Bone marrow (tissue), 2 donors: Measurements from ENCODE around the gene INTS15.
"Not testable (repeated sequence)": the region's sequence is repeated elsewhere in the genome, so short reads cannot be mapped to it uniquely, and the experiment has no call there.

Experiments
- DNase-seq, 2 donors: peaks; one replicate each; lab custom pipeline; 2025; lab: John Stamatoyannopoulos, UW

The INTS15 gene

DNA sequence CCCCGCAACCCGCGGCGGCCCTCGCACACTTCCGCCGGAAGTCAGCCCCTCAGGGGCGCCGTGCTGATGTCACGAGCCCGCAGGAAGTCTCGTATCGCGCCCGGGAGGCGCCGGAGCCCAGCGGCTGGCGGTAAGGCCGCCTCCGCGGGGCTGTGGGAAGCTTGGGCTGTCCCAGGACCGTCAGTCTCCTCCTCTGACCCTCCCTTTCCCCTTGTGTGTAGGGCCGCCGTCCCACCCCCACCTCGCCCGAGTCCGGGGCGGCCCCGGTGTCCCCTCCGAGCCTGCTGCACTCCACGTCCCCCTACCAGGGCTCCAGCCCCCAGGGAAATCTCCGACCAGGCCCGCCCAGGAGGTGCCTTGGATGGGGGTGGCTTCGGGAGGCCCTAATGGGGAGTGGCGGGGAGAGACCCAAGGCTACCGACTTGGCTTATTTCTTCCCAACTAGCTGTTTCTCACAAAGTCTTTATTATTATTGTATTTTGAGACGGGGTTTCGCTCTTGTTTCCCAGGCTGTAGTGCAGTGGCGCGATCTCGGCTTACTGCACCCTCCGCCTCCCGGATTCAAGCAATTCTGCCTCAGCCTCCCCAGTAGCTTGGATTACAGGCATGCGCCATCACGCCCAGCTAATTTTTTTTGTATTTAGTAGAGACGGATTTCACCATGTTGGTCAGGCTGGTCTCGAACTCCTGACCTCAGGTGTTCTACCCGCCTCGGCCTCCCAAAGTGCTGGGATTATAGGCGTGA, 12.3 kb upstream of the INTS15 start, which contains the start of gene ZDHHC4:
Gene ZDHHC4 (plus strand): TSS at position 86 of the 745 bp plus-strand sequence. CDS start 3,108 bp downstream, outside the sequence.
- peak; percentile 49 to 74 for DNase-seq

DNA sequence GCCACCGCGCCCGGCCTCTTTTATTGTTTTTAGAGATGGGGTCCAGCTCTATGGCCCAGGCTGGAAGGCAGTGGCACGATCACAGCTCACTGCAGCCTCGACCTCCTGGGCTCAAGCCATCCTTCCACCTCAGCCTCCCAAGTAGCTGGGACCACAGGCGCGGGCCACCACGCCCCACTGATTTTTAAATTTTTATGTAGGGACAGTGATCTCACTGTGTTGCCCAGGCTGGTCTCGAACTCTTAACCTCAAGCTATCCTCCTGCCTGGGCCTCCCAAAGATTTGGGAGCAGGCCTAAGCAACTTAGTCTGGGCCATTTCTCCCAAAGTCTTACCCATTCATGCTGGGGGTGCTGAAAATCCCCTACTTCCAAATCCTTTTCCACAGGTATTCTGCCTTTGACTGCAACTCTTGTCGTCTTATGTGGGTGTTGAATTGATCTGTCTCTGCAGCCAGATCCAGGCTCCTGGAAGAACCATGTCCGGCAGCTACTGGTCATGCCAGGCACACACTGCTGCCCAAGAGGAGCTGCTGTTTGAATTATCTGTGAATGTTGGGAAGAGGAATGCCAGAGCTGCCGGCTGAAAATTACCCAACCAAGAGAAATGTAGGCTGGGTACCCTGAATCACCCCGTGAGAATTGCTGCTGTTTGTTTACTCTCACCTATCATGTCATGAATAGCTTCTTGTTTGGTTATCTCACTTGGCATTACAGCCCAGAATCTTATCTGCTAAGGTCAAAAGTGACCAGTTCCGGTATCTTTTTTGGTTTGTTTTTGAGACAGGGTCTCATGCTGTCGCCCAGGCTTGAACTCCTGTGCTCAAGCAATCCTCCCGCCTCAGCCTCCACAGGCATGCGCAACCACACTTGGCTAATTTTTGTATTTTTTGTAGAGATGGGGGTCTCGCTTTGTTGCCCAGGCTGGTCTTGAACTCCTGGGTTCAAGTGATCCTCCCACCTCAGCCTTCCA, 11.4 kb upstream of the INTS15 start:
- no peak for DNase-seq

GRCh38 chr7:6579446-6579845, 10.4 kb upstream of the INTS15 start:
- peak in 1 of 2 donors; percentile 34 for DNase-seq

DNA sequence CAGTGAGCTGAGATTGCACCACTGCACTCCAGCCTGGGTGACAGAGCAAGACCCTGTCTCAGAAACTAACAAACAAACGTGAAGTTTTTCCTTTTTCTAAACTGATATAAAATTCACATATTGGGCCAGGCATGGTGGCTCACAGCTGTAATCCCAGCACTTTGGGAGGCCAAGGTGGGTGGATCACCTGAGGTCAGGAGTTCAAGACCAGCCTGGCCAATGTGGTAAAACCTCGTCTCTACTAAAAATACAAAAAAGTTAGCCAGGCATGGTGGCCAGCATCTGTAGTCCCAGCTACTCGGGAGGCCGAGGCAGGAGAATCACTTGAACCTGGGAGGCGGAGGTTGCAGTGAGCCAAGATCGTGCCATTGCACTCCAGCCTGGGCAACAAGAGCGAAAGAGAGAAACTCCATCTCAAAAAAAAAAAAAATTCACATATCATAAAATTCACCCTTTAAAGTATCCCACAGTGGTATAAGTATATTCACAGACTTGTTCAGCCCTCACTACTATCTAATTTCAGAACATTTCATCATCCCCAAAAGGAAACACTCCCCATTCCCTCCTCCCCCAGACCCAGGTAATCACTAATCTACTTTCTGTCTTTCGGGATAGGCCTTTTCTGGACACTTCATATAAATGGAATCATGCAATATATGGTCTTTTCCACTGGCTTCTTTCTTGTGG, 3.9 kb upstream of the INTS15 start:
- not testable (repeated sequence) for DNase-seq

- no peak for DNase-seq
Observed at GRCh38 chr7:6588566-6588965, 1.3 kb upstream of the INTS15 start.

DNA sequence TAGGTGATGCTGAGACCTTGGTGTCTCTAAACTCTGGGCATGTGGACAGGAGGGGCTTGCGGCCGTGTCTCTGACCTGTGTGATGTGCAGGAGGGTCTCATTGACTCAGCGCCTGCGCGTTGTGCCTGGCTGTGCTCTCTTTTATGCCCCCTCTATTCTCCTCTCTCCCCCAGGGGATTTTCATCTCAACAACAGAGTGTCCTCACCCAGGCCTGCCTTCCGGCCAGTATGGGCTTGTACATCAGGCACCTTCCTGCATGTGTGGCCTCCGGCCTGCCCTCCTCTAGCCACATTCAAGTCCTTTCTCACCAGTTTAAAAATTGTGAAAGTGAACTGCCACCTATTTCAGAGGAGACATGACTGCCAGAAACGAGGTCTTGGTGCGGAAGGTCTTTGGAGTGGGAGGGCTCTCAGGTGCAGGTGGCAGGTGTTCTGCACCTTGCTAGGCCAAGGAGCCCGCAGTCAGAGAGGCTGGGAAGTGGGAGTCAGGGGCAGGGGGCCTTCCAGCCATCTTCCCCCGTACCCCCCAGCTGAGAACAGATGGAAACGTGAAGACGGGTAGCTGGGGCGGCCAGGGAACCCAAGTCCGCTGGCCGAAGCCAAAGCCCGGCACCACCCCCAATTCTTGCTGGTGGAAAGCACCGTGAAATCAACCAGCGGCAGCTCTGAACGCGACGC, 531 bp upstream of the INTS15 start:
- DNase-seq, result no peak

GRCh38 chr7:6590645-6591110, 857 bp downstream of the INTS15 start:
- DNase-seq, result no peak

- no peak for DNase-seq
Observed at GRCh38 chr7:6600093-6600492, 10.3 kb downstream of the INTS15 start.

DNA sequence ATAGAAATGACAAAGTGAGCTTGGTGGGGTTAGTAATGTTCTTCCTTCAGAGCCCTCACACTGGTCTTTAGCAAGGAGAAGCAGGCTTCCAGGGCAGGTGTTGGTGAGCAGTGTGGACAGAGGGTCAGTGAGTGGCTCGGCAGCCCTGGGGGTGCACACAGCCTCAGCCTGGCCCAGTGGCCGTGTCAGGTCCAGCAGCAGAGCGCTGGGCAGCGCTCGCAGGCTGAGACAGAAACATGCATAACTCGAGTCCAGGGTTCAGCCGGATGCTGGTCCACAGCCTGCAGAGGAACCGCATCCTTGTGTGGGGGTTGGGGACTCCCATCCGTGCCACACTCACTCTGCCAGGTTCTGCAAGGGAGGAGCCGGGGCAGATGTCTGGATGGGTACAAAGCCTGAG, 14.6 kb downstream of the INTS15 start:
- no peak for DNase-seq

- DNase-seq, result no peak
Observed at GRCh38 chr7:6606866-6607583, 17.2 kb downstream of the INTS15 start.

- DNase-seq, result no peak
Observed at GRCh38 chr7:6607651-6608051, 17.8 kb downstream of the INTS15 start.

DNA sequence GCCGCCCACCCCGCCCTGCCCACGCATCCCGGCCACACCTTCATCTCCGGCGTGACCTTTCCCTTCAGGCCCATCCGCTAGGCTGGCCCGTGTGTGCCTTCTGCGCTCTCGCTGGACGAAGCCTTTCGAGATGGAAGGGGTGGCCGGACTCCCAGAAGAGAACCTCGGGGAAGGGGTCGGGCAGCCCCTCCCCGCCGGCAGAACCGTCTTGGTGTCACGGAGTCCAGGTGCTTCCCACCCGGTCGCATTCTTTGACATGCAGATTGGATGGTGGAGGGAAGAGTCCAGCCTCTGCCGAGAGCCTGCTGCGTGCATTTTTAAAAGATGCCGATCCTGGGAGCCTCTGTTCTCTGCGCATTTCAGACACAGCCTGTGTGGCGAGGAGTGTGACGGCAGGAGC, 18.3 kb downstream of the INTS15 start:
- no peak for DNase-seq

GRCh38 chr7:6608794-6609193, 19.0 kb downstream of the INTS15 start:
- DNase-seq, result no peak

- DNase-seq, result no peak
Observed at GRCh38 chr7:6612819-6613218, 23.0 kb downstream of the INTS15 start.

- no peak for DNase-seq
Observed at GRCh38 chr7:6613706-6614105, 23.9 kb downstream of the INTS15 start.

- DNase-seq, result no peak
Observed at GRCh38 chr7:6614953-6615722, 25.3 kb downstream of the INTS15 start, which contains the start of gene ZNF853. Gene ZNF853, plus strand, starts transcription at chr7:6615610. Its CDS starts 565 bp downstream, at chr7:6616175.

DNA sequence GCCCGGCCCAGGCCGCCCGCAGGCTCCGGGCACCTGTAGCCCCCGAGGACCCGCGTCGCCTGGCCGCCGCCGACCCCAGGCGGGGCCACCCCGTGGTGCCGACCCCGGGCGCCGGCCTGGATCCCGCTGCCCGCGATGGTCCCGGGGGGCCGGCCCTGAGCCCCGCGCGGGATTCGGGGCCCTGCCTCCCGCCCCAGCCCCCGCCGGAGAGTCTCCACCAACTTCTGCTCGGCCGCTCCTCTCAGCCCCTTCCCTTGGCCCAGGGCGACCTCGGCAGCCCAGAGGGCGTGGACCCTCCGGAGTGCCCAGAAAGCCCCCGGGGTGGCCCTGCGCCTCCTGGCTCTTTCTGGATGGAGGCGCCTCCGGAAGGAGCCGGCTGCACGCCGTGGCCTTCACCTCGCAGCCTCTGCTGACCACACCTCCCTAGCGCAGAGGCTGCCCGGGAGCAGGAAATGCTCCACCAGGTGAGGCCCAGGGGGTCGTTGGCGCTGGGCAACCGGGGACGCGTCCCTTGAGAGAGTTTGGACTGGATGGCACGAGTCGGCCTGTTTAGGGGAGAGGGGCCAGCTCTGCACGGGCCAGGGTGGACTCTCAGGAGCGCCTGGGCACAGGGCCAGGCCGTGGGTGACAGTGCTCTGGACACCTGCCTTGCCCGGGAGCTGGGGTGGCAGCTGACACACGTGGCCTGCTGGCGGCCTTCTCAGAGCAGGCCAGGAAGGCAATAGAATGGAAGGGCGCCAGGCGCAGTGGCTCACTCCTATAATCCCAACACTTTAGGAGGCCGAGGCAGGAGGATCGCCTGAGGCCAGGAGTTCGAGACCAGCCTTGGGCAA, 26.1 kb downstream of the INTS15 start:
- no peak for DNase-seq

DNA sequence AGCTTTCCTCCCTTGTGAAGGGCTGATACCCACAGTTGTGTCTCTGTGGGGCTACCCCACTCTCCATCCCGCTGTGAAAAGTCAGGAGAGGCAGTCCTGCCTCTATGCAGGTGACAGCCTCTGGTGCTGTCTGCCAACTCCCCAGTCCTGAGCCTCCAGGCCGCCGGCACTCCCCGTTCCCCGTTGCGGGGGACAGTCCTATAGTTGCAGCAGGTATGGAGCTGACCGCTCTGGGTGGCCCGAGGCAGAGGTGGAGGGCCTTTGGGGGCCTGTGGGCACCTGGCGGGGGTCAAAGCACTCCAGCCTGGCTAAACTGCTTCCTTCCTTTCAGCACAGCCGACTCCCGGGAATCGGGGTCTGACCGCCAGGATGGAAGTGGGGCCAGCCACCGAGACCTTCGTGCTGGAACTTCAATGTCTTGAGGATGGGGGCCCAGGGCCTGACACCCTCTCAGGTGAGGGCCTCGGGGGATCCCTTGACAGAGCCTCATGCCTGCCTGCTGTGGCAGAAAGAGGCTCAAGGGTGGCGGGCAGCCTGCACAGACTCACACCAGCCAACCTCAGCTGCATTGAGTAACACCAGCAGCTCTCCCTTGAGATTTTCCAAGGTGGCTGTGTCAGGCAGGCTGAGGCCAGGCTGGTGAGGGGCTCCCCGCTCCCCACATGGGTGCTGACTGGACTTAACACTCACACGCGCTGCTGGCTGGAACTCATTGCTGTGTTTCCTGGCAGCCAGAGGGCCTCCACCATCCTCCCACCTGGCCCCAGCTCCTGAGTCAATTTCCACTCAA, 27.2 kb downstream of the INTS15 start:
- no peak for DNase-seq
